ENCODE measurements around the gene INAFM1. TPM values are rescaled to one million over a fixed set of nuclear protein-coding genes. Genes with fewer than 3 reads are reported as not detected.
A peak's percentile ranks its signal among the peaks of the same experiment; 100 is the strongest.

The INAFM1 gene
- total RNA-seq: 10 to 100 TPM; 14.7 to 28.9 (median 16.7) TPM
- long read RNA-seq, donor 1, transcript INAFM1-201 (1 exons, 1,255 nt): major isoform, 25 of 26 reads
- long read RNA-seq, donor 1, partial matches to known transcripts: 0 of 26 reads
- long read RNA-seq, donor 1, other reads (novel, unspliced or antisense): 1 of 26 reads
- long read RNA-seq, donor 2, partial matches to known transcripts: 0 of 4 reads
- long read RNA-seq, donor 2, other reads (novel, unspliced or antisense): 3 of 4 reads

GRCh38 chr19:47274071-47274890, at the start of gene INAFM1:
Gene INAFM1, plus strand, starts transcription at chr19:47274885. Its CDS starts 35 bp downstream, at chr19:47274920.
- peak; percentile 87 for ATAC-seq
- intact Hi-C loops (cut with DNase I, micrococcal nuclease): no loop called here
- Histone ChIP-seq H3K36me3 (ENCODE audit: low read depth) (no peaks in the 10 kb centered on the region), H3K4me1 (ENCODE audit: low read depth) (peaks cover 12% of the 10 kb centered on the region), H3K9me3 (no peaks in the 10 kb centered on the region), H3K4me3 (peak within 1 kb of the TSS; percentile 56)
- DNase-seq: peak; percentile 99 to 100 (median 100)
- no peak for TF ChIP-seq CTCF (IDR thresholded peaks at IDR 0.05)

DNA sequence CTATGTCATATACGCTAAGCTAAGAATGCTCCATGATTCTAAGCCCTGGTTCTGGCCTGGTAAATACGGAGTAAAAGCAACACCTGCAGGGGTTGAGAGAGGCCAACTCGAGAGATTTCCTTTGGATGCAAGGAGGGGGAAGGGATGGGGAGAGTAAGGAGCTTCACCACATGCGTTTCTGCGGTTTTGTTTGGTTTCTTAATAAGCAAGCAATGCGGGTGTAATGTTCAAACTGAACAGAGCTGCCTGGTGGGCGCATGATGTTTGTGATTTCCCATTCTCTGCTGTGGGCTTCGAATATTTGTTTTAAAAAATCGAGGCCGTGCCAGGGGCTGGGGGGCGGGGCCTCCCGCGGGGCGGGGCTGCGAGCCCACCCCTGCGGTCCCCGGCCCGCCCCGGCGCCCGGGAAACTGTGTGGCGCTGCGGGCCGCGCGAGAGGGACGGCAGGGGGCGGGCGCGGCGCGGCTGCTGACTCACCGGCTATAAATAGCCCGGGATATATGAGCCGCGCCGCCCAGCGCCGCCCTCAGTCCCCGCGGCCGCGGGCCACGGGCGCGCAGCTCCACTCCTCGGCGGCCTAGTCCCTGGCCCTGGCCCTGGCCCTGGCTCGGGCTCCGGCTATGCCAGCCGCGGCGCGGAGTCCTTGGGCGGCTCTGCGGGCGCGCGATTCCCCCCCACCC, 48.8 kb upstream of the INAFM1 start:
- H3K9me3 ChIP-seq: no peaks in the 10 kb centered on the region
- intact Hi-C loops (cut with DNase I, micrococcal nuclease): no loop called here
- peak; percentile 49 for TF ChIP-seq CTCF (IDR thresholded peaks at IDR 0.05)
- H3K4me3 ChIP-seq: peak overlapping the region; percentile 22
- DNase-seq: peak; percentile 90 to 94 (median 93)
- peak; percentile 74 for ATAC-seq
- H3K36me3 ChIP-seq (ENCODE audit: low read depth): no peaks in the 10 kb centered on the region
- peaks cover 20% of the 10 kb centered on the region for H3K4me1 ChIP-seq (ENCODE audit: low read depth)

GRCh38 chr19:47226426-47227351, 48.0 kb upstream of the INAFM1 start:
- peak; percentile 46 for TF ChIP-seq CTCF (IDR thresholded peaks at IDR 0.05)
- intact Hi-C loops (cut with DNase I, micrococcal nuclease): no loop called here
- peak; percentile 68 for ATAC-seq

DNA sequence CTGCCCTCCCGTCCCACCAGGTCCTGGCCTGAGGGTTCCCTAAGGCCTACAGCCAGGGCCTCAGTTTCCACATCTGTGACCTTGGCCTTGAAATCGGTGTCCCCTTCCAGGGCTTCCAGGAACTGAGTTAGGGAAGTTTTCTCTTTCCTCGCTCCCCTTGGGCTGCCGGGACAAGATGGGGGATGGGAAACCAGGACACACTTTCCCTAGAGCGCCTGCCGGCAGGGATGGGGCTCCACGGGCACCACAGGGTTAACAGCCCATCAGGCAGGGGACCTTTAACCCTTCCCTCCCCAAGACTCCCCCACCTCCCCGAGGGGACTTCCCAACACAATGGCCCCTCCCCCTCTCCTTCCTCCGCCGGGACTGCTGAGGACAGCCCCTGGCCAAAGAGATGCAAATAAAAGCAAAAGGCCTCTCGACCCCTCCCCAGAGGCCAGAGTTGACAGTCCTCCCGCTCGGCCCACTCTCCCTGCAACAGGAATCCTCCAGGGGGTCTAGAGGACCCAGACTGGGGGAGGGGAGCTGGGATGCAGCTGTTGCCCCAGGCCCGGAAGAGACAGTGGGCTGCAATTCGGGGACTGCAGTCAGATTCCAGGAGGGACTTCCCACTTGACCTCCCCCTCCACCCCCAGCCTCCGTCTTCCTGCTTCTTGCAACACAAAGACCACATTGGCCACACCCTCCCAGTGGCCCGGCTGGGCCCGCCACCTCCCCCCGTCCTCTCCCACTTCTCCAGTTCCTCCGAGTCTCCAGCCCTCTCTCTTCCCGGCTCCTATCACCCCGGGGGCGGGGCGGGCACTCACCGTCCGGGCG, 47.1 kb upstream of the INAFM1 start:
- H3K4me3 ChIP-seq: no peak overlapping the region
- peak; percentile 87 to 94 (median 89) for DNase-seq
- peak; percentile 5 for TF ChIP-seq CTCF (IDR thresholded peaks at IDR 0.05)
- ATAC-seq: peak; percentile 35
- intact Hi-C loops (cut with DNase I, micrococcal nuclease): no loop called here
- peaks cover 30% of the 10 kb centered on the region for H3K4me1 ChIP-seq (ENCODE audit: low read depth)
- H3K36me3 ChIP-seq (ENCODE audit: low read depth): no peaks in the 10 kb centered on the region
- no peaks in the 10 kb centered on the region for H3K9me3 ChIP-seq

More at GRCh38 chr19:47226426-47227351, 48.0 kb upstream of the INAFM1 start:
- H3K4me3 ChIP-seq: peak overlapping the region; percentile 22
- peak; percentile 87 to 94 (median 92) for DNase-seq
- peaks cover 22% of the 10 kb centered on the region for H3K4me1 ChIP-seq (ENCODE audit: low read depth)
- no peaks in the 10 kb centered on the region for H3K9me3 ChIP-seq
- H3K36me3 ChIP-seq (ENCODE audit: low read depth): no peaks in the 10 kb centered on the region
